ENCODE data around the gene BMPR2.

BMPR2 gene

GRCh38 chr2:202604699-202605098, 228.6 kb downstream of the BMPR2 start:
- DNase-seq (ENCODE audit: low spot score), result no peak

DNA sequence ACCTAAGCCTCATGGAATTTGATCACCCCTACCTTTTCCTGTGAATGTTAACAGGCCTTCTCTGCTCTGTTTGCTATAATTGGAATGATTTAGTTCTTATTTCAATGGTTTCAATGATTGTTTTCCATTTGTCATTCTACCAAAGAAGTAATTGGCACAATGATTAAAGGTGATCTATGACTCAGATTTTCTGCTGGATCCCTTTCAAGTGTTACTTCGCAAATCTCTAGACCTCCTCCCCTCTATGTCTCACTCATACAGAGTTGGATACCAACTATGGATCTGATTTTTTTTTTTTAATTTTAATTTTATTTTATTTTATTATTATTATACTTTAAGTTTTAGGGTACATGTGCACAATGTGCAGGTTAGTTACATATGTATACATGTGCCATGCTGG, 229.0 kb downstream of the BMPR2 start:
- DNase-seq (ENCODE audit: low spot score), result no peak

- DNase-seq (ENCODE audit: low spot score), result no peak
Observed at GRCh38 chr2:202608142-202608852, 232.2 kb downstream of the BMPR2 start.

- no peak for DNase-seq (ENCODE audit: low spot score)
Observed at GRCh38 chr2:202609381-202610145, 233.4 kb downstream of the BMPR2 start.

- no peak for DNase-seq (ENCODE audit: low spot score)
Observed at GRCh38 chr2:202610380-202610779, 234.3 kb downstream of the BMPR2 start.

DNA sequence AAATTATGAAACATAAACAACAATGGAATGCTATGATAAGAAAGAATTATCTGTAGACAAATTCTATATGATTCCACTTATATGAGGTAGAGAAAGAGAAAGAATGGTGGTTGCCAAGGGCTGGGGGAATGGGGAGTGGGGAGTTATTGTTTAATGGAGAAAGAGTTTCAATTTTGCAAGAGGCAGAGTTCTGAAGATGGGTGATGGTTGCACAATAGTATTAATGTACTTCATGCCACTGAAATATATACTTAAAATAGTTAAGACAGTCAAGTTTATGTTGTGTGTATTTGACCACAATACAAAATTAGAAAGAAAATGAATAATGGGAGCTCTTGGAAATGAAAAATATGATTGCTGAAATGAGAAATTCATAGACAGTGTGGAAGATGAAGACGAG, 236.0 kb downstream of the BMPR2 start:
- no peak for DNase-seq (ENCODE audit: low spot score)

- no peak for DNase-seq (ENCODE audit: low spot score)
Observed at GRCh38 chr2:202613479-202613878, 237.4 kb downstream of the BMPR2 start.
